HPDE6-E6E7 (cell line): ENCODE results near the gene ULBP2.
"Not testable (repeated sequence)": the region's sequence is repeated elsewhere in the genome, so short reads cannot be mapped to it uniquely, and the experiment has no call there.

Experiments used
- DNase-seq: peaks from one replicate; pipeline ENCODE4 v3.0.0; 2011; ENCODE audit warnings: missing footprints; ENCODE audit errors: extremely low spot score

ULBP2 gene

DNA sequence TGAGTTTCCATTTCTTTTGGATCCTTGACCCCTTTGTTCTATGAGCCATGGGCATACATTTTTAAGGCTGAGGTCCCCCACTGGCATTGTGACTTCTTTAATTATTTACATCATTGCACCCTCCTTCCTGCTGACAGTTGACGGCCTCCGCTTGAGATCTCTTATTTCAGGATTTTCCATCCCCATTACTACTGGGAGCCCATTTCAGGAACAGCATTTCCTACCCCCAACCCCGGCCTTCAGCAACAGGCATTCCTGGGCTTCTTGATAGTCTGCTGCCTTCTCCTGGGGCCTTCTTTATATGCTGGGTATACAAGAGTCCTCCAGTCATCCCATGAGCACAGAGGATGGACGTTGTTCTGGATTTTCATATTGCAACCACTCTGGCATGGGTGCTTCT, 25.8 kb downstream of the ULBP2 start:
- no peak for DNase-seq

DNA sequence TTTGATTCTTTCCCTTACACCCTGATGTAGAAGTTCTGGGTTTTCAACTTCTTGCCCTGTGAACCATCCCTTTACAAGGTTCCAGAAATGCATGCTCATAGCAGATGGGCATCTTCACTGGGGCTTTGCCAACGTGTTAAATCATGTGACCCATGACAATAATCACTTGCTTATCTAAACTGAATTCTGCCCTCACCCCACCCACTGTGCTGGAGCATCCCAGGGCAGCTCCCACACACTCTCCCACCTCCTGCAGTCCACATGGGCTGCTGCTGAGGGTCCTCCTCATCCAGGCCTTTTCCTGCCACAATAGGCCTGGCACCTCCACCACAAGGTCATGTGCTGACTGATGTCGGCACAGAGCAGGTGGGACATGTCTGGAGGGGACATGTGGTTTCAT, 26.2 kb downstream of the ULBP2 start:
- not testable (repeated sequence) for DNase-seq

DNA sequence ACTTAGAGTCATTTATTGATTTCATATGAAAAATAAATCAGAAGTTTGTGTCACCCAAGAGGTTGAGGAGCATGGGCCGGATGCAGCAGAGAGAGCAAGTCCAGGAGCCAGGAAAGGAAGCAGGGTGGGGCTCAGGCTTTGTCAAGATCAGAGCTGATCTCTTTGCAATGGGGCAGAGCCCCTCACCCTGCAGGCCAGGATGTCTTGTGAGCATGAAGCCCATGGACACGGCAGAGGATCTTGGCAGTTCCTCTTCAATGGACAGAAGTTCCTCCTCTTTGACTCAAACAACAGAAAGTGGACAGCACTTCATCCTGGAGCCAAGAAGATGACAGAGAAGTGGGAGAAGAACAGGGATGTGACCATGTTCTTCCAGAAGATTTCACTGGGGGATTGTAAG, 27.1 kb downstream of the ULBP2 start:
- not testable (repeated sequence) for DNase-seq

DNA sequence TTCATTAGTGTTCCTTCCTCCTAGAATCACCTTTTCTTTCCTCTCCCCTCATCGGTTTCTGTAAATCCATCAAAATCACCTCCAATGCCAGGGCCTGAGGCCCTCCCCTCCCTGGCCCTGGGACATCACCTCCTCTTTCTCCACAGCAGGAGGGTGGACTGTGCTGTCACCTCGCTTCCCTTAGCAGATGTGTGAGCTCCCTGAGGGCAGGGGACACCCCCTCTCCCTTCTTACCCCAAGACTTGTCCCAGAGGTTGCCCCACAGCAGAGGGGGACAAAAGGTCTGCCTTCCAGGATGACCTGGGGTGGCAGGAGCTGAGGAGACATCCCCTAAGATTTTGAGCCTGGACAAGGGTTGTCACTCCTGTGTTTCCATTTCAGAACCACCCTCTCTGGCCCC, 27.8 kb downstream of the ULBP2 start:
- no peak for DNase-seq

- DNase-seq, result not testable (repeated sequence)
Measured at GRCh38 chr6:149974394-149974793, 32.6 kb downstream of the ULBP2 start.

- DNase-seq, result no peak
Measured at GRCh38 chr6:149974825-149975224, 33.0 kb downstream of the ULBP2 start.

DNA sequence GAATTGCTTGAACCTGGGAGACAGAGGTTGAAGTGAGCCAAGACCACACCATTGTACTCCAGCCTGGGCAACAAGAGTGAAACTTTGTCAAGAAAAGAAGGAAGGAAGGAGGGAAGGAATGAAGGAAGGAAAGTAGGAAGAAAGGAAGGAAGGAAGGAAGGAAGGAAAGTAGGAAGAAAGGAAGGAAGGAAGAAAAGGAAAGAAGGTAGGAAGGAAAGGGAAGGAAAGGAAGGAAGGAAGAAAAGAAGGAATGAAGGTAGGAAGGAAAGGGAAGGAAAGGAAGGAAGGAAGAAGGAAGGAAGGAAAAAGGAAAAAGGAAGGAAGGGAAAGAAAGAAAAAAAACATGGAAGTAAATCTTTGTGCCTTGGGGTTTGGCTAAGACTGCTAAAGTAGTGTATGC, 33.6 kb downstream of the ULBP2 start:
- no peak for DNase-seq

DNA sequence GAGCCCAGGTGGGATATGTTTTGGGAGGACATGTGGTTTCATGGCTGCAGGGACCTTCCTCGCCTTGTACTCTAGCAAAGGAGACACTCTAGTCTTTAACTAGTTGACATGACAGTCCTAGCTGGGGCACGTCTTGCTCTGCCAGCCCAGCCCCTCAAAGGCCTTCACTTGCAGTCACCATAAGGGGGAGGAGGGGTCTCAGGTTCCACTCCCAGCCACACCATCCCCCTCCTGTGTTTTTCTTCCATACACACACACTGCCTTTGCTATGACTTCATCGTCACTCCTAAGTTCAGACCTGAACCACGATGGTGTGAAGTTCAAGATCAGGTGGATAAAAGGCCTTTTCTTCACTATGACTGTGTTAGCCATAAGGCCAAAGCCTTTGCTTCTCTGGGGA, 35.4 kb downstream of the ULBP2 start:
- no peak for DNase-seq

GRCh38 chr6:149978610-149979009, 36.8 kb downstream of the ULBP2 start:
- DNase-seq, result no peak

DNA sequence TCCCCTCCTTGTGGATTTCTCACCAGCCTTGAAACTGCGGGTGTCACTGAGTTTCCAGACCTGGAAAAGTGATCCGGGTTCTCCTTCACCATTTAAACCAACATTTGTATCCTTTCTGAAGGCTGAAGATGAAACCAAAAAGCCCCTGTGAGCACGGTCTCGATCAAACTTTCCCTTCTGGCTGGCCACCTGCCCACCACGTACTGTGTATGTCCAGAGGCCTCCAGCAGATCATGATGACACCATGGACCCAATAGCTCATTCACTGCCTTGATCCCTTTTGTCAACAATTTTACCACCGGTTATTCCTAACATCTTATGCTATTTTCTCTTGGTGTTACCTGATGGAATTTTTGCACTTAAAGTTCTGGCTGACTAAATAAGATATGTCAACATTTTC, 37.5 kb downstream of the ULBP2 start:
- no peak for DNase-seq

- no peak for DNase-seq
Measured at GRCh38 chr6:149983145-149983544, 41.3 kb downstream of the ULBP2 start.

GRCh38 chr6:149984773-149985172, 43.0 kb downstream of the ULBP2 start:
- DNase-seq, result no peak

- no peak for DNase-seq
Measured at GRCh38 chr6:149985481-149985937, 43.7 kb downstream of the ULBP2 start.

DNA sequence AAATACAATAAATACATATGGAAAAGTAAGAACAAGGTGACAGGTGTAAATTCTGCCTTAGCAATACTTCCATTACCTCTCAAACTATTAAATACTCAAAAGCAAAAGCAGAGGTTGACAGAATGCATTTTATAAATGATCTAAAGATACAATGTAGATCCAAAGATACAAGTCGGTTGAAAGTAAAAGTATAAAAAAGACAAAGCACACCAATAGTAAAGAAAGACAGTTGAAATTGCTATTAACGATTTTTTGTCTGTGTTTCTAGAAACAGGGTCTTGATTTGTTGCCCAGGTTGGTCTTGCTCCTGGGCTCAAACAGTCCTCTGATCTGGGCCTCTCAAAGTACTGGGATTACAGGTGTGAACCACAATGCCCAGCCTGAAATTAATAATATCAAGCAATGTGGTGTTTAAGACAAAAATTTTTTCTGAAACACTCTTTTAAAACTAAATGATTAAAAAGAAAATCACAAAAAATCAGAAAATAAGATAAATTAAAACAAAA, 45.8 kb downstream of the ULBP2 start:
- no peak for DNase-seq

- no peak for DNase-seq
Measured at GRCh38 chr6:149988550-149989346, 46.9 kb downstream of the ULBP2 start.

DNA sequence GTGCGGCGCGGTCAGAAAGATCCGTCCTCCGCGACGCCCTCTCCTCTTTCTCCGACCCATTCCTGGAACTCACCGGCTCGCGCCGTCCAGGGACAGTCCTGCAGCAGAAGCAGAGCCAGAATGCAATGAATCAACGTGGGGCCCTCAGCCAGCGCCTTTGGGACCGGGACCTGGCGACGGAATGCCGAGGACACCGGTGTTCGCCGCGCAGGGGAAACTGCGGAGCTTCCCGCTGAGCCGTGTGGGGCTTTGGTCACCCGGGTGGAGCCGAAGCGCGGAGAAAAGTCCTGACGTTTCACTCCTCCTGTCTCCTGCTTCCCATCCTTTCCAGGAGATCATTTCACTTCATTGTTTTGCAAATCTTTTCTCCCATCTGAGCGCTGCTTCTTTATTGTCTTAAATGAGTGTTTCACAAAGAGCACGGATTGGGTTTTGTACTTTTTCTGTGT, 48.4 kb downstream of the ULBP2 start:
- no peak for DNase-seq

DNA sequence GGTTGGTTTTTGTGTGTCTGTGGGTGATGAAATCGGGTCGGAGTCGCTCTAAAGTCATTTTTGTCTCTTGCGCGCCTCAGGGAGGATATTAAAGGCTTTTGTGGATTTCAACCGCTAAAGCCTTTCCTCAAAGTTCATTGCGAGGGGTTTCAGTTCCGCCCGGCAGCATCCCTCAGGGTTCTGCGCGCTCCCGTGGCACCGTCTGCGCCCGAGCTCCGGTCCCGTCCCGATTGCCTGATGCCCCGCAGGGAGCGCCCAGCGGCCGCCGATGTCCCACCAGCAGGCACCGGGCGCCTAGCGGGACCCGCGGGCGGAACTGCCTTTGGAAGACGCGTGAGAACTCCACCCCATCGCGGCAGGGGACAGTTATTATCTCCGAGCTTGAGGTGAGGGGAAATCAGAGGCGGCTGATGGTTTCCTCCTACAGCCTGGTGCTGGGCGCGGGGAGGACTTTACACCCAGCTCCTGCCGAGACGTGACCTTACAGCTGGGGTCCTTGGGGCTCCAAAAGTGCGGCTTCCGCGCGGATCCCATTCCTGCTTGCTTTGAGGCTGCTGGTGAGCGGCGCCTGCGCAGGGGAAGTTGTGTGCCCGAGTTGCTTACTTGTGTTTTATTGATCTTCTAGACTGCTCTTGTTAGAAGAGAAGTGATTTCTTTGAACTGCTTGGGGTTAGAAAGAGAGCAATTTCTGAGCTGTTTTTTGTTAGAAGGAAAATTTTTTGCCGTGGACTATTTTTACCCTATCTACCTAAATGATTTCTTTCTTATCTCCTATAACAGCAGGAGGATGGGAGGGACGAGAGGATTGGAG, 49.1 kb downstream of the ULBP2 start:
- no peak for DNase-seq

GRCh38 chr6:149991472-149991795, 49.6 kb downstream of the ULBP2 start:
- not testable (repeated sequence) for DNase-seq

DNA sequence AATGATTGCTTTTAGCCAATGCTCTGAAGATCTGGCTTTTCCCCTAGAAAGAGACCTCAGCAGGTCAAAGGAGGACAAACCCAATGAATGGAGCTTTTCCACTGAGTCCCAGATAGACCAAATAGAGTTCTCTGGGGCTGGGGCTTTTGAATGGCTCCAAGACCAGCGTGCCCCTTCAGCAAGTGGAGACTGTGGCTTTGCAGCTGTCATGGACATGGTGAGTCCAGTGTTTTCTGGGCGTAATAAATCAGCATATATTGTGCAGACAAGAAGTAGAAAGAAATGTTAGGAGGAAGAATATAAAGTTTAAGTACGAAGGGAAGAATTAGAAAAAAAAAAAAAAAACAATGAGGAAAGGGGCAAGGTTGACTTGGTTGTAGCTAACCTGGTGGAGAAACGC, 50.0 kb downstream of the ULBP2 start:
- DNase-seq, result no peak

- DNase-seq, result no peak
Measured at GRCh38 chr6:149995235-149995750, 53.5 kb downstream of the ULBP2 start.

GRCh38 chr6:149995971-149996370, 54.2 kb downstream of the ULBP2 start:
- DNase-seq, result no peak
